Left renal cortex interstitium (tissue), 4 donors: ENCODE data around the gene SPATA25. TPM values are rescaled to one million over a fixed set of nuclear protein-coding genes. Genes with fewer than 3 reads are reported as not detected.
A peak's percentile ranks its signal among the peaks of the same experiment; 100 is the strongest.
"Not testable (repeated sequence)": the region's sequence is repeated elsewhere in the genome, so short reads cannot be mapped to it uniquely, and the experiment has no call there.

ENCODE experiments used
- DNase-seq, 4 donors: peaks; one replicate each; pipeline ENCODE4 v3.0.0-alpha.2; 2013; ENCODE audit warnings: low read depth in 4 of 4, low spot score in 2 of 4, missing footprints in 1 of 4
- polyA plus RNA-seq, 4 donors: library from polyadenylated mRNA; unstranded; fragments of 120-200 nt; gene quantifications; one replicate each; pipeline ENCODE4 v1.2.1, GENCODE V29; 2013; ENCODE audit not compliant: insufficient read length in 4 of 4

The SPATA25 gene, protein sequence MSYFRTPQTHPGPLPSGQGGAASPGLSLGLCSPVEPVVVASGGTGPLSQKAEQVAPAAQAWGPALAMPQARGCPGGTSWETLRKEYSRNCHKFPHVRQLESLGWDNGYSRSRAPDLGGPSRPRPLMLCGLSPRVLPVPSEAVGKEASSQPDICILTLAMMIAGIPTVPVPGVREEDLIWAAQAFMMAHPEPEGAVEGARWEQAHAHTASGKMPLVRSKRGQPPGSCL
- 1 to 10 TPM; 2.6 to 7.4 (median 4.8) TPM for polyA plus RNA-seq

DNA sequence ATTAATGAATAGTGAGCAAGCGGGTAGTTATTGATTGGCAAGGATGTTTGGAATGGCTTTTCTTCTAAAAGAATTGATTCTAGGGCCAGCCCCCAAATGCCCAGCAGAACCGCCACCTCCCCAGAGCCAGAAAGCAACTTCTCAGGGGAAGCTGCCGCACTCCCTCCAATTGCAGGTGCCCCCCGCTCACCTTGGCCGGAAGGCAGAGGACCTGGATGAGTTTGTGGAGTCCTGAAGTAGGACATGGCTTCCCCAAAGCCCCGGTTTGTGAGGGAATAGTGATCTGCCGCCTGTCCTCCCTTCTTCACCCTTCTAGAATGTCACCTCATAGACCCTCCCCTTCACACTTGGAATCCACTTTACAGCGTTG is at the start of gene SPATA25:
Gene SPATA25 (minus strand): TSS at position 277 of the 370 bp plus-strand sequence. CDS start 32 bp downstream, at position 245.
- DNase-seq, result no peak

DNA sequence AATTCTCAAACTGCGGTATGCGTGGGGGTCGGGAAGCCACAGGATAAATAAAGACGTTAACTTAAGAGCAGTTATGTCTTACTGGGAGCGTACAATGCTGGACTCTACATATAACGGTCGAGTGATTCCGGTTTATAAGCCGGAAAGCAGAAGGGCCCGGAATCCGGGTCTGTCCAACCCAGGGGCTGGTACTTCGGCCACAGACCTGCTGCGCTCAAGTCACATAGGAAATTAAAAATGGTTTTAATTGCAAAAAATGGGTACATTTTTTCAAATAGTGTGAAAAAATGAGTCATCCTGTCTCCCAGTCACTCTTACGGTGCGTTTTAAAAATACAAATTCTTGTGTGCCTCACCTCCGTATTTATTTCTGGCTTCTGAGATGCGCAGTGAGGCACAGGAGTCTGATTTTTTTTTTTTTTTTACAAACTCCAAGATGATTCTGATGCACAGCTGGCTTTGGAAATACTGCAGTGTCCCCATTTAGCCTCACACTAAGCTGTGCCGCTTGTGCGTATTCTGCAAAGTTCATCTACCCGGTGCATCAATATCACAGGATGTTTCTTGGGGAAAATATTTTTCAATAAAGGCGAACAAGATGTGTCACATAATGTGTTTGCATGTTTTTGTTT is 48.1 kb upstream of the SPATA25 start:
- no peak for DNase-seq

DNA sequence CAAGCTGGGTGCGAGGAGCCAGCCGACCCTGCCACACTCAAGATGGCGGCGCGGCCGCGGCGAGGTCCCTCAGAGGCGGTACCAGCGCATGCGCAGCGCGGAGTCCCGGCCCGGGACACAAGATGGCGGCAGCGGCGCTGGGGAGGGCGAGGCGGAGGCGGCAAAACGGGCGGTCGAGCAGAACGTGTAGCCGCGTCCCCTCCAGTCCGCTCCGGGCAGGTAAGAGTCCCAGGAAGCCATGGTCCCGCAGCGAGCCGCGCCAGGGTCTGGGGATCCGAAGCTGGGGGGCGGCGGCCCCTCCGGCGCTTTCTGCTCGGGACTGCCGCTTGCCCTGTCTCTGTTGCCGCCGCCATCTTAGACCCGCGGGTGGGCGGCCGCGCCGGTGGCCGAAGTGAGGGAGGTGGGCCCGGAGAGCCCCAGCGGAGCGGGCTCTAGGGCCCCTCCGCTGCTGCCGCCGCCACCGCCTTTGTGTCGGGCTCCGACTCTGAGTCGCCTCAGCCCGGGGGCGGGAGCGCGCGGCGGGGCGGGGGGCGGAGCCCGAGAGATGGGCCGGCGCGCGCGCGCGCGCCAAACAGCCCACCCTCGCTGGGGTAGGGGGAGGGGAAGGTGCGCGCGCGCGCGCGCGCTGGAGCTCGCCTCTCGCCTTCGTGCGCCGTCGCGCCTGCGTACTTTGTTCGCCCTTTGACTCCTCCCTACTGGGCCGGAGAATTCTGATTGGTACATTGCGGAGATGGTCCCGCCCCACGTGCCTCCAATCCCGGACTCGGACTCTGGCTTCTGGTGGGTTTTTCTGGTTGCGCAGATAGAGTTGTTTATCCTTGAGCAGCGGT is 47.4 kb upstream of the SPATA25 start, which contains the start of gene PCIF1:
Gene PCIF1 (plus strand): TSS at position 98 of the 830 bp plus-strand sequence. CDS start 4,317 bp downstream, outside the sequence.
- DNase-seq, result peak; percentile 98 to 99 (median 98)

DNA sequence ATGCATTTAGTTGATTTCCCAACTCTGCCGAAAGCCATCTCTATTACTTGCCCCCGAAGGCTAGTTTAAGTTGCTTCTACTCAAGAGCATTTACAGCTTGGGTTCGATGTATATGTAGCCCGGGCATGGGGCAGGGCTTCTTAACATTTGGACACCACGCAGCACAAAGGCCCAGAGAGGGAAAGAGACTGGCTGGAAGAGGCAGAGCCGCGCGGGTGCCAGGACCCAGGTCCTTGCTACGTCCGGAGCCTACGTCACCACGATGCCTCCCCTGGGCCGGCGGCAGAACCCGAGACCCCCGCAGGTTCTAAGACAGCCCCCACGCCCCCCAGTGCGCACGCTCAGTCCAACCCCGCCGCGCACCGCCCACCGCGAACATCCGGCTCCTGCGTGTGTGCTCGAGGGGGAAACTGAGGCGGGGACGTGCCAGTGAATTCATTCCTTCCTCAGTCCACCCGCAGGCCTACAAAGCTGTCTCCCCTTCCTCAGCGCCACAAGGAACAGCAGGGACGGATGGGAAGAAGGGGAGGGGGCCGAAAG is 46.7 kb upstream of the SPATA25 start:
- peak in 1 of 4 donors; percentile 75 for DNase-seq

DNA sequence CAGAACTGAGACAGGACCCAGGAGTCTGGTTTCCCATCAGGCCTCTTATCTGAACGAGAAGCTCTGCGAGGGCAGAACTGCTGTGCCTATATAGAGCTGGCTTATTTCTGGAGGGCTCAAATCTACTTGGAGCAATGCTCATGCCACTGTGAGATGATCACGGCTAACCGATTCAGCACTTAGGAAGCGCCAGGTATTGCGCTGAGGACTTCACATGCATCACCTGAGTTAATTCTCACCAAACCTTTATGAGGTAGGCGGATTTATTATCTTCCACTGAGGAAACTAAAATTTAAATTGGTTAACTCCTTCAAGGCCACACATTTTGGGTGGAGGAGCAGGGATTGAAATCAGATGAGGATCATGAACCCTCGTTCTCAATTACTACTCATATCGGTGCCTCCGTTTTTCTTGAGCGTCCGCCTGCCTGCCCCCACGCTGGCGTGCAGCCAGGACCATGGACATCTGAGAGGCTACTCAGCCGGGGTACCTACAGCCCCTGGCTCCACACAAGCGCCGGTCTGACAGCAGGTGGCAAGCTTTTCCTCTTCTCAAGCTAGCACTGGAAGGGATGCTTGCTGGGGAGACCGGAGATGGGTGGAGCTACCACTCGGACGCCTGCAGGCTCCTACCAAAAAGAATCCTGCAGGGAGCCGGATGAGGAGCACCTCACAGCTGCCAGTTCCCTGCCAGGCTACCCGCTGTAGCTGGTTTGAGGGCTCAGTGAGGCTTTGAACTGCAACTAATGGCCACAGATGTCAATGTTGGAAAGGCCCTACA is 46.0 kb upstream of the SPATA25 start:
- peak in 3 of 4 donors; percentile 52 to 66 (median 56) for DNase-seq

DNA sequence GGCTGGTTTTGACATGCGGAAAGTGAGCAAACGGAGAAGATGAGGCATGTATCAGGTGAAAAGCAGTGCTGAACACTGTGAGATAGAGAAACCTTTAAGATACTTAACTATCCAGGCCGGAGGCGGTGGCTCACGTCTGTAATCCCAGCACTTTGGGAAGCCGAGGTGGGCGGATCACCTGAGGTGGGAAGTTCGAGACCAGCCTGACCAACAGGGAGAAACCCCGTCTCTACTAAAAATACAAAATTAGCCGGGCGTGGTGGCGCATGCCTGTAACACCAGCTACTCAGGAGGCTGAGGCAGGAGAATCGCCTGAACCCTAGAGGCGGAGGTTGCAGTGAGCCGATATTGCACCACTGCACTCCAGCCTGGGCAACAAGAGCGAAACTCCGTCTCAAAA is 44.3 kb upstream of the SPATA25 start:
- not testable (repeated sequence) for DNase-seq

DNA sequence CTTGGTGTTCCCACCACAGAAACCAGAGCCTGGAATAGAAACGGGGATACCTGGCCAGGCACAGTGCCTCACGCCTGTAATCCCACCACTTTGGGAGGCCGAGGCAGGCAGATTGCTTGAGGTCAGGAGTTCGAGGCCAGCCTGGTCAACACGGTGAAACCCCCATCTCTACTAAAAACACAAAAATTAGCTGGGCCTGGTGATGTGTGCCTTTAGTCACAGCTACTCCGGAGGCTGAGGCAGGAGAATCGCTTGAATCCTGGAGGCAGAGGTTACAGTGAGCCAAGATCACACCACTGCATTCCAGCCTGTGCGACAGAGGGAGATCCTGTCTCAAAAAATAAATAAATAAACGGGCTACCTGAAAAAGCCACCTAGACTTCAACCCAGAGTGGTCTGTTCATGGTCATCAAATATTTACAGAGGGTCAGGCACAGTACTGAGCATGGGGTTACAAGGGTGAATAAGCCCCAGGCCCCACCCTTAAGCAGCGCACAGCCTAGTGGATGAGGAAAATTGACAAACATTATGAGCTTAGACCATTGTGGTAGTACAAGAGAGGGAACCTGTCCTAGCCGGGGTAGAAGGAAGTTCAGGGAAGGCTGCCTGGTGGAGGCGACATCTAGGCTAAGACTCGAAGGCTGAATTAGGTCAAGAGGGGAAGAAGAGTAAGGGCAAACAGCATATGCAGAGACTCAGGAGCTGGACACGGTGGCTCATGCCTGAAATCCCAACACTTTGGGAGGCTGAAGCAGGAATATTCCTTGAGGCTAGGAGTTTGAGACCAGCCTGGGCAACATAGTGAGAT is 39.9 kb upstream of the SPATA25 start:
- DNase-seq, result no peak

DNA sequence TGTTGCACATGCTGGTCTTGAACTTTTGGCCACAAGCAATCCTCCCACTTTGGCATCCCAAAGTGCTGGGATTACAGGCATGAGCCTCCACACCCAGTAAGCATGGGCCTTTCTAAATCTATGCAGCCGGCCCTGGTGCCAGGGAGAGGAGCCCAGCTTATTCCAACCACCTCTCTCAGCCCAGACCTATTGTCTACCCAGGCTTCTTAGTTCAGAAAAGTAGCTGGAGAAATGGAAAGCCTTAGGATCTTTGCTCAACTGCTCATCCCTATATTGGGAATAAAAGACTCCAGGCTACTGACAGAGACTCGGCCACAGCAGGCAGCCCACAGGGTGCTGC is 39.3 kb upstream of the SPATA25 start:
- no peak for DNase-seq

DNA sequence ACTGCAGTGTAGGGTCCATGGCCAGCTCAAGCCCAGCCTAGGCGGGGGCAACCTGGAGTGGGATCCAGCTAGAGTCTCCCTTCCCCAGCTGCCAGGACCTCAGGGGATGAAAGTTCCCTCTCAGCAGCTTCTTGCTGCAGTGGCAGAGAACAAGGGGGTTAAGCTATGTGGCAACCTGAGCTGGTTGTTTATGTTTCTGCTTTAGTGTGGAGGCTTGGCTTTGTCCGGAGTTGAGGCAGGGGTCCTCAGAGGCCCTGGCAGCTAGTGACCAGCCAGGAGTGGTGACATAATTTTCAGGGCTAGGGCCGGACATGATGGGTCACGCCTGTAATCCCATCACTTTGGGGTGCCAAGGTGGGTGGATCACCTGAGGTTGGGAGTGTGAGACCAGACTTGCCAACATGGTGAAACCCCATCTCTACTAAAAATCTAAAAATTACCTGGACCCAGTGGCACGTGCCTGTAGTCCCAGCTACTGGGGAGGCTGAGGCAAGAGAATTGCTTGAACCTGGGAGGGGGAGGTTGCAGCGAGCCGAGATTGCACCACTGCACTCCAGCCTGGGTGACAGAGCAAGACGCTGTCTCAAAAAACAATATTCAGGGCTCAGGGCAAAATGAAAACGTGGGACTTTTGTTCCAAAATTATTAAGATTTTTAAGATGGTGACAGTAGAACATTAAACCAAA is 38.5 kb upstream of the SPATA25 start:
- DNase-seq, result no peak

DNA sequence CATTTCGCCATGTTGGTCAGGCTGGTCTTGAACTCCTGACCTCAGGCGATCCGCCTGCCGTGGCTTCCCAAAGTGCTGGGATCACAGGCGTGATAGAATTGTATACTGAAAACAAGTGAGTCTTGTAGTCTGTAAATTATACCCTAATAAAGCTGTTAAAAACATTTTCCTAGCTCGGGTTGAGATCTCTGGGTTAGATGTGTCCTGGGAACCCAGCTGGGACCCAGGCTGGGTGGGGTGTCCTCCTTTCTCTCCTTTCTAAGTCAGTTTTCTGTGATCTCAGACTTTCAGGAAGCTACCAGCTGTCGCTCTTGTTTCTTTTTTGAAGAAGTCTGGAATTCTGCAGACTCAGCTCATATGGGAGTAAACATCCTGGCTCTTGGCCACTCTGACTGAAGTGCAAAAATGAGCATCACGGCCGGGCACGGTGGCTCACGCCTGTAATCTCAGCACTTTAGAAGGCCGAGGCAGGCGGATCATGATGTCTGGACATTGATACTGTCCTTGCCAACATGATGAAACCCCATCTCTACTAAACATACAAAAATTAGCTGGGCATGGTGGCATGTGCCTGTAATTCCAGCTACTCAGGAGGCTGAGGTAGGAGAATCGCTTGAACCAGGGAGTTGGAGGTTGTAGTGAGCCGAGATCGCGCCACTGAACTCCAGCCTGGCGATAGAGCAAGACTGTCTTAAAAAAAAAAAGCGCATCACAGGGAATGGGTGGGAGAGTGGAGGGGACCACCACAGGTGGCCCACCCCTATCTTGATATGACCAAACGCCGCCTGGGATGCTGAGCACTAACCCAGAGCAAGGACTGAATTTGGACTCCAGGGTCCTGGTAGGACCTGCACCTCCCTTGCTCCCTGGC is 37.2 kb upstream of the SPATA25 start:
- peak in 1 of 4 donors; percentile 44 for DNase-seq

DNA sequence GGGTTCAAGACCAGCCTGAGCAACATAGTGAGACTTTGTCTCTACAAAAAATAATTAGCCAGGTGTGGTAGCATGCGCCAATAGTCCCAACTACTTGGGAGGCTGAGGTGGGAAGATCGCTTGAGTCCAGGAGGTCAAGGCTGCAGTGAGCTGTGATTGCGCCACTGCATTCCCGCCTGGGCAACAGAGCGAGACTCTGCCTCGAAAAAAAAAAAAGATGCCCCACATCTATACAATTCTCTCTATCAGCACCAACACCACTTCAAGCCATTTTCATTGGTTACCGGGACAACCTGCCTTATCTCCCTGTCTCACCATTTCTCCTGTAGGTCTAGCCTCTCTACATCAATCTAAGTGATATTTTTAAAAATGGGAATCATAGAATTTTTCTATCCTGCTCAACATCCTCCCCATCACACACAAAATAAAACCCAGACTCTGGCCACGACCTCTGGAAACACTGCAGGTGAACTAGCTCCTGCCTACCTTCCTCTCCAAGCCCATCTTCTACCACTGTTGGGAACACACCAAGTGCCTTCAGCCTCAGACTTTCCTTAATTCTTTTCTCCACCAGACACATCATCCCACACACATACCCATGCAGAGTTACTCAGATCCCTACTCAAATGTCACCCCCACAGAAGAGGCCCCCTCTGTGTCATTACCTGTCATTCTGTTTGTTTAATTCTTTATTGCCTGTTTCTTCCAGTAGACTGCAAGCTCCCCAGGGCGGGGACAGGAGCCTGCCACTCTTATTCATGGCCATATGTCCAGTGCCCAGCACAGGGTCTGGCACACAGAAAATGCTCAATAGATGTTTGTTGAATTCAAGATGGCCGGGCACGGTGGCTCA is 34.1 kb upstream of the SPATA25 start:
- DNase-seq, result no peak

DNA sequence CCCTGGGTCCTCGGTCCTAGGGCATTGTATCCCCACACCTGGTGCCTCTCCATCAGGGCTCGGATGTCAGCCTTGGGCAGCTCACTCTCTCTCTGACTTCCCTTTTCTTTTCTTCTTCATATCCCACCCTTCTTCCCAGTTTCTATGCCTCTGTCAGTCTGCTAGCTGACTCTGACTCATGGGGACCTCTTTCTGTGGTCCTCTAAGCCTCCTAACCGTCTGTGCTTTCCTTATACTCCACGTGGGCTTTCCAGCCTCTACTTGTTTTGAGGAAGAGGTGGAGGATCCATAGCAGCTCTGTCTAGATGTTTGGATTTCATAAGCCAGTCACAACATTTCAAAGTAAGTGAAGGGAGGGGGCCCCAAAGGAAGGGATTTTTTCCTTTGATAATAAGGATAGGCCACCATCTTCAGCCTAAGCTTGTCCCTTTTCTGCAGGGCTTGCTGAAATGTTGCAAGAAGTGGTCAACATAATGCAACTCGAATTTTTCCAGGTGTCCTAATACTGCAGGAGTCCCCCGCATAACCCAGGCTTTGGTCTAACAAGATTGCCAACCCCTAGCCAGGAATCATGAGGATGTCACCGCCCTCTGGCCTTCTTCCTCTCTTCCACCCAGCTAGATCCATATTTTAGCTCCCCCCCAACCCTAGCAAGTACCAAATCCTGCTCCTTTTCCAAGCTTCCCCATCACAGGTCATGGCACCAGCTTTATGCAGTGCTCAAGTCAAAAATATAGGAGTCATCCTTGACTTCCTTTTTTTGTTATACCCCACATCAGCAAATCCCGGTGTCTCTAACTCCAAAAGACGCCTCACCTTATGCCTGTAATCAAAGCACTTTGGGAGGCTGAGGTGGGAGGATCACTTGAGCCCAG is 33.3 kb upstream of the SPATA25 start:
- no peak for DNase-seq

DNA sequence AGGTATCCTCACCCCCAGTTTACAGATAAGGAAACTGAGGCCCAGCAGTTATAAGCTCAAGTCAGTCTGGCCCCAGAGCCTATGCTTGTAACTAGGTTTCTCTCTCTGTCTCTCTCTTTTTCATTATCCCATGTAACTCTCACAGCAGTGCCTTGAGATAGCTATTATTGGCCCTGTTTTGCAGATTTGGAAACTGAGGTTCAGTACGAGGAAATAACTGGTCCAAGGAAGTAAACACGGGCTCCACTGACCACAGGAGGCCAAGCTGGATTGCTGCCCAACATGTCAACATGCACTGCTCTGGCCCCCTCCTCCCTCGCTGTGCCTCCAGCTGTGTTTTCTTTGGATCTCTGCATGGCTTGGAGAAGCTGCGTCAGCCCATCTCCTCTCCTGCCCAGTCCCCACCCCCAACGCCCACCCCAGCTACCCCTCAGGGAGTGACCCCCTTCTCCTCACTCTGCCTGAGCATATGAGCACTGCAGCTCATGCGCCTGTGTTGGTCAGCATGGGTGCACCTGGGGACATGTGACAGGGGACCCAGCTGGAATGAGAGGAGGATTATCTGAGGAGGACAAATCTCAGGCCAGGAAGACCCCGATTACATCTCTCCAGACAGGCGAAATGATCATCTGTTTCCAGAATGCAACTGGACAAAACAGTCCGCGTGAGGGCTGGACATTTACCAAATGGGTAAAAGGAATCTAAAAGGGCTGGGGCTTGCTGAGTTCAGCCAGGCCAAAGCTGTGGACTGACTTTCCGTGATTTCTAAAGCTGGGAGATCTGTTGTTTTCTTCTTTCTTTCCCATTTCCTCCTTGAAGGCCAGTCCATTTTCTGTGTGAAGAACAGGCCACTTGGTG is 32.3 kb upstream of the SPATA25 start:
- peak in 3 of 4 donors; percentile 34 to 66 (median 51) for DNase-seq

DNA sequence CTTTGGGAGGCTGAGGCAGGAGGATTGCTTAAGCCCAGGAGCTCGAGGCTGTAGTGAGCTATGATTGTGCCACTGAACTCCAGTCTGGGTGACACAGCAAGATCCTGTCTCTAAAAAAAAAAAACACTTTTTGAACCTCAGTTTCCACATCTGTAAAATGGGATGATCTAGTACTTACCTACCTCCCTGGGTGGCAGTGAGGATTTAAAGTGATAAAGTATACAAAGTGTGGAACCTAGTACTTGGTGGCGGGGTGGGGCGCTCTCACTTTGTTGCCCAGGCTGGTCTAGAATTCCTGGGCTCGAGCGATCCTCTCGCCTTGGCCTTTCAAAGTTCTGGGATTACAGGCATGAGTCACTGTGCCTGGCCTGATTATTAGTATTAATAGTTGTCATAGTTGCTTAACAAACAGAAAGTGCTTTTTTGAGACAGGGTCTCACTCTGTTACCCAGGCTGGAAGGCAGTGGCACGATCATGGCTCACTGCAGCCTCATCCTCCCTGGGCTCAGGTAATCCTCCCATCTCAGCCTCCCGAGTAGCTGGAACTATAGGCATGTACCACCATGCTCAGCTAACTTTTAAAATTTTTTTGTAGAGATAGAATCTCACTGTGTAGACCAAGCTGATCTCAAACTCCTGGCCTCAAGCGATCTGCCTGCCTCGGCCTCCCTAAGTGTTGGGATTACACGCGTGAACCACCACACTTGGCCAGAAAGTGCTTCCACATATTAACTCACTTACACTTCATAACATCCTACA is 31.5 kb upstream of the SPATA25 start:
- no peak for DNase-seq
